HepG2 (cell line): ENCODE measurements around the gene PRR22. TPM values are rescaled to one million over a fixed set of nuclear protein-coding genes. Genes with fewer than 3 reads are reported as not detected.

Experiments used
- ATF4 ChIP-seq, 2 experiments: fragments of 450-650 bp in 1 of 2; sonication (generic) in 1 of 2; formaldehyde crosslinking; IDR thresholded peaks; 2 replicates each; pipeline versions ENCODE4 v1.5.0 to v1.8.0; 2020 to 2022; ENCODE audit warnings: mild to moderate bottlenecking in 1 of 2, missing genetic modification reagents in 1 of 2
- CBX5 ChIP-seq: sonication (generic); formaldehyde crosslinking; IDR thresholded peaks from 2 replicates; pipeline ENCODE4 v1.4.0; 2020; ENCODE audit warnings: missing genetic modification reagents, borderline replicate concordance
- DPF2 ChIP-seq: sonication (generic); formaldehyde crosslinking; IDR thresholded peaks from 2 replicates; pipeline ENCODE4 v1.4.0; 2020; ENCODE audit warnings: mild to moderate bottlenecking, low read depth, missing genetic modification reagents, borderline replicate concordance
- KDM3A ChIP-seq: IDR thresholded peaks from 2 replicates; pipeline ENCODE4 v1.6.1; 2018; ENCODE audit warnings: low read depth, missing compliant biosample characterization
- MYC ChIP-seq: sonication (generic); formaldehyde crosslinking; IDR thresholded peaks from 2 replicates; pipeline ENCODE4 v1.9.0; 2021; ENCODE audit warnings: missing genetic modification reagents, borderline replicate concordance
- NR2C2 ChIP-seq: sonication (generic); formaldehyde crosslinking; IDR thresholded peaks from 2 replicates; pipeline ENCODE4 v1.4.0; 2020; ENCODE audit warnings: missing genetic modification reagents, mild to moderate bottlenecking, moderate library complexity, borderline replicate concordance
- PAWR ChIP-seq: sonication (generic); formaldehyde crosslinking; IDR thresholded peaks from 2 replicates; pipeline ENCODE4 v1.4.0; 2020; ENCODE audit warnings: missing genetic modification reagents, mild to moderate bottlenecking, borderline replicate concordance
- SP1 ChIP-seq, 2 experiments: fragments of 450-650 bp in 1 of 2; sonication (generic) in 1 of 2; formaldehyde crosslinking in 1 of 2; IDR thresholded peaks; 2 replicates each; pipeline versions ENCODE4 v1.4.0 to v1.6.1; 2016 to 2020; ENCODE audit warnings: missing genetic modification reagents in 1 of 2
- SRY ChIP-seq: sonication (generic); formaldehyde crosslinking; IDR thresholded peaks from 2 replicates; pipeline ENCODE4 v1.8.0; 2022; ENCODE audit warnings: mild to moderate bottlenecking, missing genetic modification reagents
- ZFP91 ChIP-seq: sonication (generic); formaldehyde crosslinking; IDR thresholded peaks from 2 replicates; pipeline ENCODE4 v1.9.0; 2022; ENCODE audit warnings: missing genetic modification reagents, mild to moderate bottlenecking, borderline replicate concordance
- ZNF124 ChIP-seq: sonication (generic); formaldehyde crosslinking; IDR thresholded peaks from 2 replicates; pipeline ENCODE4 v1.4.0; 2020; ENCODE audit warnings: missing genetic modification reagents
- ZNF687 ChIP-seq: sonication (generic); formaldehyde crosslinking; IDR thresholded peaks from 2 replicates; pipeline ENCODE4 v1.5.1; 2020; ENCODE audit warnings: mild to moderate bottlenecking, missing genetic modification reagents, moderate library complexity
- ZNF781 ChIP-seq: sonication (generic); formaldehyde crosslinking; IDR thresholded peaks from 2 replicates; pipeline ENCODE4 v1.5.1; 2020; ENCODE audit warnings: borderline replicate concordance, mild to moderate bottlenecking, missing genetic modification reagents; ENCODE audit errors: not compliant biosample characterization
- ZNF782 ChIP-seq: sonication (generic); formaldehyde crosslinking; IDR thresholded peaks from 2 replicates; pipeline ENCODE4 v1.4.0; 2020; ENCODE audit warnings: missing genetic modification reagents, mild to moderate bottlenecking, borderline replicate concordance
- polyA plus RNA-seq, 8 experiments: library from polyadenylated mRNA; depleted of rRNA in 3 of 8; stranded (reverse) in 7 of 8; unstranded in 1 of 8; fragments of >200 nt; fragmentation: Illumina TruSeq in 4 of 8; extraction: Trizol in 4 of 8; gene quantifications; 2 replicates each; pipeline versions ENCODE4 v1.2.1 to v1.2.3, GENCODE V29; 2011 to 2016; ENCODE audit warnings: low read depth in 4 of 8, missing spikeins in 1 of 8, mixed read lengths in 1 of 8; ENCODE audit not compliant: insufficient read depth in 1 of 8
- total RNA-seq, 5 experiments: library from RNA; depleted of rRNA; stranded (reverse); fragments of >200 nt; fragmentation: Illumina TruSeq; extraction: Trizol; gene quantifications; 2 replicates each; pipeline ENCODE4 v1.2.3, GENCODE V29; 2016; ENCODE audit warnings: low read depth in 1 of 5
- TF ChIP-seq, protein P1 (sequence below): sonication (generic); formaldehyde crosslinking; IDR thresholded peaks from 2 replicates; pipeline ENCODE4 v1.4.0; 2020; ENCODE audit warnings: mild to moderate bottlenecking, missing genetic modification reagents
- TF ChIP-seq, protein P2 (sequence below): sonication (generic); formaldehyde crosslinking; IDR thresholded peaks from 2 replicates; pipeline ENCODE4 v1.5.1; 2020; ENCODE audit warnings: missing genetic modification reagents, mild to moderate bottlenecking, borderline replicate concordance

Gene PRR22
- total and polyA plus RNA-seq, 2 of the 13 experiments (the other 11 are each of a cell fraction or from before 2014, with no cell fraction given), result 0.84 to 2.3 TPM

DNA sequence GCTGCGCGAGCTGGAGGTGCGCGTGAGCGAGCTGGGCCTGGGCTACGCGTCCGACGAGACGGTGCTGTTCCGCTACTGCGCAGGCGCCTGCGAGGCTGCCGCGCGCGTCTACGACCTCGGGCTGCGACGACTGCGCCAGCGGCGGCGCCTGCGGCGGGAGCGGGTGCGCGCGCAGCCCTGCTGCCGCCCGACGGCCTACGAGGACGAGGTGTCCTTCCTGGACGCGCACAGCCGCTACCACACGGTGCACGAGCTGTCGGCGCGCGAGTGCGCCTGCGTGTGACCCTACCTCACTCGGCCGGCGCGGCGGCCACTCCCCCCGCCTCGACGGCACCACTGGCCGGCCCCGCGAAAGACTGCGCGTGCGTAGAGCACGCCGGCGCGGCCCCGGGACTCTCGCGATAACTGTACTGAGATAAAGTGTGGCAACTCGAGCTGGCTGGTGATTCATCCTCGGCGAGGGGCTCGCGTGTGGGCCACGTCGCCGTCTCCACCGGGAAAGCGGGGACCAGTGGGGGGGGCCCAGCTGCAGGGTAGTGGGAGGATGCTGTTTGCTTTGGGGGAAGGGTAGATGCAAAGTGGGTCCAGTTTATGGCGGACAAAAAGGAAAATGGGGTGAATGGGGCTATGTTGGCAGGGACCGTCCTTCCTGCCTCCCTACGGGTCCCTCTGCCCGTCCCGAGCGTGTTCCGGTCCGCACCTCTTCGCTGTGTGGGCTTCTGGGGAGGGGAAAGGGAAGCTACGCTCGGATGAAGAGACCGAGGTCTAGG is 43.5 kb upstream of the PRR22 start (continued):
- peak; percentile 58; the same call in 1 of the 2 replicates for TF ChIP-seq DPF2
- TF ChIP-seq CBX5 (CRISPR knock-in tag), result peak; percentile 62; the same call in 1 of the 2 replicates
- TF ChIP-seq MYC (CRISPR knock-in tag), result peak; percentile 52; the same call in 1 of the 2 replicates
- TF ChIP-seq, protein P1, sequence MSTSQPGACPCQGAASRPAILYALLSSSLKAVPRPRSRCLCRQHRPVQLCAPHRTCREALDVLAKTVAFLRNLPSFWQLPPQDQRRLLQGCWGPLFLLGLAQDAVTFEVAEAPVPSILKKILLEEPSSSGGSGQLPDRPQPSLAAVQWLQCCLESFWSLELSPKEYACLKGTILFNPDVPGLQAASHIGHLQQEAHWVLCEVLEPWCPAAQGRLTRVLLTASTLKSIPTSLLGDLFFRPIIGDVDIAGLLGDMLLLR (CRISPR knock-in tag), result peak; percentile 86
- peak; percentile 91; the same call in 1 of the 2 replicates for TF ChIP-seq KDM3A (CRISPR knock-in tag)
- TF ChIP-seq PAWR (CRISPR knock-in tag), result 0 out of 2 replicates have a peak, but pooled peaks have one; percentile 48
- TF ChIP-seq ZNF781, result peak; percentile 92
- TF ChIP-seq, protein P2, sequence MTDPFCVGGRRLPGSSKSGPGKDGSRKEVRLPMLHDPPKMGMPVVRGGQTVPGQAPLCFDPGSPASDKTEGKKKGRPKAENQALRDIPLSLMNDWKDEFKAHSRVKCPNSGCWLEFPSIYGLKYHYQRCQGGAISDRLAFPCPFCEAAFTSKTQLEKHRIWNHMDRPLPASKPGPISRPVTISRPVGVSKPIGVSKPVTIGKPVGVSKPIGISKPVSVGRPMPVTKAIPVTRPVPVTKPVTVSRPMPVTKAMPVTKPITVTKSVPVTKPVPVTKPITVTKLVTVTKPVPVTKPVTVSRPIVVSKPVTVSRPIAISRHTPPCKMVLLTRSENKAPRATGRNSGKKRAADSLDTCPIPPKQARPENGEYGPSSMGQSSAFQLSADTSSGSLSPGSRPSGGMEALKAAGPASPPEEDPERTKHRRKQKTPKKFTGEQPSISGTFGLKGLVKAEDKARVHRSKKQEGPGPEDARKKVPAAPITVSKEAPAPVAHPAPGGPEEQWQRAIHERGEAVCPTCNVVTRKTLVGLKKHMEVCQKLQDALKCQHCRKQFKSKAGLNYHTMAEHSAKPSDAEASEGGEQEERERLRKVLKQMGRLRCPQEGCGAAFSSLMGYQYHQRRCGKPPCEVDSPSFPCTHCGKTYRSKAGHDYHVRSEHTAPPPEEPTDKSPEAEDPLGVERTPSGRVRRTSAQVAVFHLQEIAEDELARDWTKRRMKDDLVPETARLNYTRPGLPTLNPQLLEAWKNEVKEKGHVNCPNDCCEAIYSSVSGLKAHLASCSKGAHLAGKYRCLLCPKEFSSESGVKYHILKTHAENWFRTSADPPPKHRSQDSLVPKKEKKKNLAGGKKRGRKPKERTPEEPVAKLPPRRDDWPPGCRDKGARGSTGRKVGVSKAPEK, result 0 out of 2 replicates have a peak, but pooled peaks have one; percentile 44
- TF ChIP-seq ZNF687 (CRISPR knock-in tag), result peak; percentile 95
- TF ChIP-seq ZNF124 (CRISPR knock-in tag), result no peak
- peak; percentile 83 for TF ChIP-seq NR2C2
- peak in 1 of 2 experiments; percentile 75; a peak in 2 of 4 replicates for TF ChIP-seq ATF4 (CRISPR knock-in tag; IDR thresholded peaks at IDR 0.05)
- peak; percentile 82; the same call in 1 of the 2 replicates for TF ChIP-seq SRY (CRISPR knock-in tag)
- peak; percentile 89; the same call in 1 of the 2 replicates for TF ChIP-seq ZFP91 (CRISPR knock-in tag)
- no peak for TF ChIP-seq ZNF782 (CRISPR knock-in tag)
- no peak; the same call in 1 of the 2 replicates for TF ChIP-seq SP1 (IDR thresholded peaks at IDR 0.05)
- TF ChIP-seq SP1 (CRISPR knock-in tag; IDR thresholded peaks at IDR 0.05), result peak; percentile 67
